ENCODE measurements around the gene RABEPK. TPM values are rescaled to one million over a fixed set of nuclear protein-coding genes. Genes with fewer than 3 reads are reported as not detected.

RABEPK gene
- total and polyA plus RNA-seq, 2 of the 4 experiments (the other 2 are of a cell fraction): 43.9 to 59.7 TPM

DNA sequence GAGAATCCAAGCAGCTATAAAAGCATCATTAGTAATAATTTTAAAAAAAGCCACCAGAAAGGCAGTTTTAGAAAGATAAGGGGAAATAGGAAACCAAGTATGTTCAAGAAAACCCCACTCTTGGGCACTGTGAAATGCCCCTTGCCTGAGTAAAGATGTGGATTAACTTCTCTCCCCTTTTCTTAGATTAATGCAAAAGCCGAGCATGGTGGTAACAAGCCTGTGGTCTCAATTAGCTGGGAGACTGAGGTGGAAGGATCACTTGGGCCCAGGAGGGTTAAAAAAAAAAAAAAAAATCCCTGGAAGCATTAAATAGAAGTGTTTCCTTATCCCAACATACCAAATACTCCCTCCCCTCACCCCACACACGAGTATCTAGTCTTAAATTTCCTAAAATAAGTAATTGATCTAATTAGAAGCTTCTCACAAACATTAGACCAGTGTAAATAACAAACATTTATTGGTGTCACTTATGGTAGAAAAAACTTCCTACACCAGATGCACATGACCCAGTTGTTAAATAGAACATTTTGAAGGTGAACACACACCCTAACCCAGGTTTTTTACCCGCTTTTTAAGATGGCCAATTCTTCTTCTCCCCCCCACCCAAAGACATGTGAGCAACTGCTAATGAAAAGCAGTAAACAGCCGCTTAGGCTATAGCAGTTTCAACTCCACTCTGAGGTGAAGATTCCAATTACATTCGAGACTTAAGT is 35.6 kb downstream of the RABEPK start:
- BruUV-seq (replicated peaks): no TSS peak
- dilution Hi-C loops (cut with HindIII; ENCODE audit: low sequenced_read_pairs, unreplicated experiment): no loop called here
- no peak overlapping the region for H3K18ac ChIP-seq (ENCODE audit: low read depth, low read length)
- H4K8ac ChIP-seq (ENCODE audit: low read depth in 2 of 2, low read length in 2 of 2): no peak overlapping the region
- in situ Hi-C loops (cut with MboI; ENCODE audit: low sequenced_read_pairs): no loop called here
- H3K9me3 ChIP-seq (ENCODE audit: control insufficient read depth, insufficient read depth, low read length): no peaks in the 10 kb centered on the region
- H3K23ac ChIP-seq (ENCODE audit: low read depth, low read length): no peak overlapping the region
- peaks cover 39% of the 10 kb centered on the region for H3K36me3 ChIP-seq (ENCODE audit: control insufficient read depth, insufficient read depth, low read length)
- POLR2A ChIA-PET (ENCODE audit: unreplicated experiment): interaction anchor here (0.7 kb wide), 1 partner anchor 125 kb away, joined by 4 read pairs; no protein-coding TSS in a partner anchor
- no peak overlapping the region for H2AK5ac ChIP-seq (ENCODE audit: low read depth, low read length)
- H2BK5ac ChIP-seq (ENCODE audit: low read depth, low read length, poor library complexity, severe bottlenecking): no peak overlapping the region
- H2BK20ac ChIP-seq (ENCODE audit: low read depth, low read length): no peak overlapping the region
- no peak overlapping the region for H2AK9ac ChIP-seq (replicated peaks; ENCODE audit: low read depth, low read length, poor library complexity)
- no peaks in the 10 kb centered on the region for H3K27me3 ChIP-seq (ENCODE audit: control insufficient read depth, insufficient read depth, low read length)
- intact Hi-C loops (cut with micrococcal nuclease): no loop called here
- peaks cover 69% of the 10 kb centered on the region for H4K20me1 ChIP-seq (ENCODE audit: insufficient read depth, low read length)
- H3K79me1 ChIP-seq (ENCODE audit: low read depth in 1 of 2, low read length in 2 of 2): peaks cover 3 to 35% of the 10 kb centered on the region in 2 experiments
- no peak overlapping the region for H3K4me3 ChIP-seq (ENCODE audit: insufficient read depth, low read depth, low read length)
- no peaks in the 10 kb centered on the region for H3K9me1 ChIP-seq (ENCODE audit: insufficient read depth, low read length)
- H3K4ac ChIP-seq (ENCODE audit: low read depth, low read length): no peak overlapping the region
- 0 out of 2 replicates have a peak overlapping the region, but pooled peaks have one; percentile 29 for H3K9ac ChIP-seq (ENCODE audit: low read depth, low read length)
- no peak overlapping the region for H3K27ac ChIP-seq (ENCODE audit: insufficient read depth, low read length)
- no peak for ATAC-seq (ENCODE audit: low read depth)
- no peak for TF ChIP-seq POLR2A (IDR thresholded peaks at IDR 0.05; ENCODE audit: low read depth, low read length)
- no peak for TF ChIP-seq BHLHE40 (IDR thresholded peaks at IDR 0.05; ENCODE audit: low read depth, low read length)
- TF ChIP-seq NFE2L2 (IDR thresholded peaks at IDR 0.05; ENCODE audit: low read depth, low read length): no peak
- no peak for TF ChIP-seq RFX5 (IDR thresholded peaks at IDR 0.05; ENCODE audit: low read depth, low read length)
- TF ChIP-seq, protein P1, sequence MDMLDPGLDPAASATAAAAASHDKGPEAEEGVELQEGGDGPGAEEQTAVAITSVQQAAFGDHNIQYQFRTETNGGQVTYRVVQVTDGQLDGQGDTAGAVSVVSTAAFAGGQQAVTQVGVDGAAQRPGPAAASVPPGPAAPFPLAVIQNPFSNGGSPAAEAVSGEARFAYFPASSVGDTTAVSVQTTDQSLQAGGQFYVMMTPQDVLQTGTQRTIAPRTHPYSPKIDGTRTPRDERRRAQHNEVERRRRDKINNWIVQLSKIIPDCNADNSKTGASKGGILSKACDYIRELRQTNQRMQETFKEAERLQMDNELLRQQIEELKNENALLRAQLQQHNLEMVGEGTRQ (IDR thresholded peaks at IDR 0.05; ENCODE audit: low read depth, low read length): no peak
- TF ChIP-seq, protein P2, sequence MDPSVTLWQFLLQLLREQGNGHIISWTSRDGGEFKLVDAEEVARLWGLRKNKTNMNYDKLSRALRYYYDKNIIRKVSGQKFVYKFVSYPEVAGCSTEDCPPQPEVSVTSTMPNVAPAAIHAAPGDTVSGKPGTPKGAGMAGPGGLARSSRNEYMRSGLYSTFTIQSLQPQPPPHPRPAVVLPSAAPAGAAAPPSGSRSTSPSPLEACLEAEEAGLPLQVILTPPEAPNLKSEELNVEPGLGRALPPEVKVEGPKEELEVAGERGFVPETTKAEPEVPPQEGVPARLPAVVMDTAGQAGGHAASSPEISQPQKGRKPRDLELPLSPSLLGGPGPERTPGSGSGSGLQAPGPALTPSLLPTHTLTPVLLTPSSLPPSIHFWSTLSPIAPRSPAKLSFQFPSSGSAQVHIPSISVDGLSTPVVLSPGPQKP (IDR thresholded peaks at IDR 0.05; ENCODE audit: borderline replicate concordance, low read depth, low read length): no peak
- no peak overlapping the region for H2BK120ac ChIP-seq (ENCODE audit: low read depth, low read length)
- H2BK15ac ChIP-seq (ENCODE audit: low read depth, low read length): no peak overlapping the region
- H3K56ac ChIP-seq (ENCODE audit: extremely low read depth, insufficient read depth, low read length): no peak overlapping the region
- 85 to 100% methylated on average over 1 to 2 of the region's 5 CpGs for WGBS, 2 experiments (ENCODE audit: extremely low coverage in 2 of 2, insufficient read length in 1 of 2)
- no peak overlapping the region for H4K91ac ChIP-seq (ENCODE audit: insufficient read depth, low read depth, low read length)
- H3K14ac ChIP-seq (replicated peaks; ENCODE audit: low read depth, low read length): no peak overlapping the region
- no peak overlapping the region for H2AFZ ChIP-seq (replicated peaks; ENCODE audit: low read length, poor library complexity)
- peaks cover 6% of the 10 kb centered on the region for H3K4me1 ChIP-seq (ENCODE audit: control insufficient read depth, insufficient read depth, low read length)
- CTCF ChIA-PET: interaction anchor here (0.6 kb wide), 1 partner anchor 71 kb away, joined by 3 read pairs; no protein-coding TSS in a partner anchor
- peak overlapping the region; percentile 31; the same call in 1 of the 2 replicates for H3K4me2 ChIP-seq (ENCODE audit: low read depth, low read length)
- no peak overlapping the region for H4K5ac ChIP-seq (ENCODE audit: low read depth, low read length)
- no peak for DNase-seq
